Fibroblast of lung (primary cell): ENCODE results near the gene RBPJL.

Source experiments
- EZH2 ChIP-seq: IDR thresholded peaks from 2 replicates; pipeline ENCODE4 v1.5.1; 2012; ENCODE audit warnings: low read length, control low read depth, mild to moderate bottlenecking; ENCODE audit errors: missing control alignments
- TF ChIP-seq, protein P1 (sequence below), 2 donors: IDR thresholded peaks in 1 of 2; conservative IDR thresholded peaks in 1 of 2; 1 replicate in 1 of 2; 2 replicates in 1 of 2; pipeline ENCODE4 v1.5.1; 2011 to 2012; ENCODE audit warnings: low read length in 2 of 2, control low read depth in 1 of 2, inconsistent platforms in 1 of 2, low read depth in 1 of 2, mild to moderate bottlenecking in 1 of 2

DNA sequence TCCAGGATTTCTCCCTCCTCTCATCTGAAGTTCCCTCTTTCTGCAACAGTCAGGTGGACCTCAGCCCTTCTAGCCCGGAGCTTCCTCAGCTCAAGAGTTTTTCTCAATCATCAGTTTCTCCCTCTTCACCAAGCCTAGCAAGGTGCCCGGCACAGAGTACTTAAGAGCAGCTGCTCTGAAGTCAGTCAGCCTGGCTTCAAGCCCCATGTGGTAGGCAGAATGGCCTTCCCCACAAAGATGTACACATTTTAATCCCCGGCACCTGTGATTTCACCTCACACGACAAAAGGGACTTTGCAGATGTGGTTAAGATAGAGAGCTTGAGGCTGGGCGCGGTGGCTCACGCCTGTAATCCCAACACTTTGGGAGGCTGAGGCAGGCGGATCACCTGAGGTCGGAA lies 15.1 kb upstream of the RBPJL start:
- TF ChIP-seq EZH2: no peak
- TF ChIP-seq, protein P1, sequence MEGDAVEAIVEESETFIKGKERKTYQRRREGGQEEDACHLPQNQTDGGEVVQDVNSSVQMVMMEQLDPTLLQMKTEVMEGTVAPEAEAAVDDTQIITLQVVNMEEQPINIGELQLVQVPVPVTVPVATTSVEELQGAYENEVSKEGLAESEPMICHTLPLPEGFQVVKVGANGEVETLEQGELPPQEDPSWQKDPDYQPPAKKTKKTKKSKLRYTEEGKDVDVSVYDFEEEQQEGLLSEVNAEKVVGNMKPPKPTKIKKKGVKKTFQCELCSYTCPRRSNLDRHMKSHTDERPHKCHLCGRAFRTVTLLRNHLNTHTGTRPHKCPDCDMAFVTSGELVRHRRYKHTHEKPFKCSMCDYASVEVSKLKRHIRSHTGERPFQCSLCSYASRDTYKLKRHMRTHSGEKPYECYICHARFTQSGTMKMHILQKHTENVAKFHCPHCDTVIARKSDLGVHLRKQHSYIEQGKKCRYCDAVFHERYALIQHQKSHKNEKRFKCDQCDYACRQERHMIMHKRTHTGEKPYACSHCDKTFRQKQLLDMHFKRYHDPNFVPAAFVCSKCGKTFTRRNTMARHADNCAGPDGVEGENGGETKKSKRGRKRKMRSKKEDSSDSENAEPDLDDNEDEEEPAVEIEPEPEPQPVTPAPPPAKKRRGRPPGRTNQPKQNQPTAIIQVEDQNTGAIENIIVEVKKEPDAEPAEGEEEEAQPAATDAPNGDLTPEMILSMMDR (conservative IDR thresholded peaks at IDR 0.05 in 1 of 2, IDR thresholded peaks at IDR 0.05 in 1 of 2; ENCODE audit: low read depth in 1 of 2, low read length in 2 of 2): no peak
